AG10803 (cell line): ENCODE data around the gene MOGAT3.
A peak's percentile ranks its signal among the peaks of the same experiment; 100 is the strongest.

ENCODE experiments used
- DNase-seq: peaks from one replicate; pipeline ENCODE4 v3.0.0; 2010; ENCODE audit warnings: low read depth
- H3K4me3 ChIP-seq: 2 replicates; pipeline ENCODE4 v1.5.1; 2011; ENCODE audit warnings: mild to moderate bottlenecking, low read length, control low read depth
- CTCF ChIP-seq: conservative IDR thresholded peaks from 2 replicates; pipeline ENCODE4 v1.5.1; 2011; ENCODE audit warnings: mild to moderate bottlenecking, low read length, control low read depth, inconsistent platforms

MOGAT3 gene

DNA sequence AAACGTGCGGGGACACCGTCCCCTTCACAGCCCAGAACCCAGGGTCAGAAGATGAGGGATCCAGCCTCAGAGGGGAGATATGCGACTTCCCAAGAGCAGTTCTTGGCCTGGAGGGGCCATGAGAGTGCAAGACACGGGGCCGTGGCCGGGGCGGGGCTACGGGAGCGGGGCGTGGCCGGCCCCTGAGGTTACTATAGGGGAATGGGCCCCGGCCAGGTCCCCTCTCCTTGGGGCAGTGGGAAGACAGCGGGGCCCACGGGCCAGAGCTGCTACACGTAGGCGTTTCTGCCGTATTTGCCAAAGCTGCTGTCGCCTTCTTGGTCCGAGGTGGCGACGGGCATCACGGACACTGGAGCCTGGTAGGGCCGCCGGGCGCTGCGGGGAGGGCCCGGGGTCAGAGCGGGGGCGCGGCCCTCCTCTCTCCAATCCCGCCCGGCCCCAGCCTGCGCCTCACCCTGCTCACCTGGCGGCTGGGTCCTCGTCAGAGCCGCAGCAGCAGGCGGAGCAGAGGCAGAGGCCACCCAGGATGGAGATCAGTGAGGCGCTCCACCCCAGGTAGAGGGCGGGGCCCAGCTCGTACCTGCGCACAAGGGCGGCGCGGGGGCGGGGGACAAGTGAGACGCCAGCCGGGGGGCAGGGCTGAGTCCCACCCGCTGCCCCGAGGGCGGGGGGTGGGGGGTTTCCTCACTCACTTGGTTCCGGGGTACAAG is 31.5 kb upstream of the MOGAT3 start:
- TF ChIP-seq CTCF: no peak
- DNase-seq: no peak
- H3K4me3 ChIP-seq: no peak overlapping the region

DNA sequence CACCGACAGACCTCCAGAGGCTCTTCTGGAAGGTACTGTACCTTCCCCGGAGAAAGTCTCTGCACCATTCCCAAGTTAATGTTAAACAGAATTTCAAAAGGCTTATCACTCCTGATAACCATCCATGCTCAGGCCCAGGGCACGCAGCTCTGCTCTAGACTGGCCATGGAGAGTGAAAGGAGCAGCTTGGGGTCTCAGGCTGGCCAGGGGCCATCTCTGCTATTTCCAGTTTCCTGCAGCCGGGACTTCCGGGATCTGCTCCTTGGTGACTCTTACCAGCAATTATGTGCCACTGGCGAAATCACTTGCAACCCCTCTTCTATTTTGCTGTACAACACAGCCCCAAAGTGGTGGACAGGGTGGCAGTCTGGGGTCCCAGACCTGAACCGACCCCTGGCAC is 30.8 kb upstream of the MOGAT3 start:
- no peak overlapping the region for H3K4me3 ChIP-seq
- DNase-seq: no peak
- TF ChIP-seq CTCF: no peak

GRCh38 chr7:101226721-101227120 is 25.9 kb upstream of the MOGAT3 start:
- TF ChIP-seq CTCF: no peak
- peak; percentile 57 for DNase-seq

DNA sequence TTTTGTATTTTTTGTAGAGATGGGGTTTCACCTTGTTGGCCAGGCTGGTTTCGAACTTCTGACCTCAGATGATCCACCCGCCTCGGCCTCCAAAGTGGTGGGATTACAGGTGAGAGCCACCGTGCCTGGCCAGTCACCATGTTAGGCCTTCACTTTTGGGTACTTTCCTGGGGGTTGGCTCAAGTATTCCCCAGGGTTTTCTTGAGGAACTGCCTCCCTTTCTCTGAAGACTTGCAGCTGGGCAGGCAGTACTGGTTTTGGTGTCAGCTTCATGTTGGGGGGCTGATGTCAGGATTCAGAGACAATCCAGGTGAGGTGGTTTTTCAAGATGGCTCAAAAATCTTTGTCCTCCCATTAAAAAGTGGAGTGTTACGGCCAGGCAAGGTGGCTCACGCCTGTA is 24.8 kb upstream of the MOGAT3 start:
- TF ChIP-seq CTCF: no peak
- DNase-seq: no peak
- H3K4me3 ChIP-seq: no peak overlapping the region

More at GRCh38 chr7:101226721-101227120, 25.9 kb upstream of the MOGAT3 start:
- no peak overlapping the region for H3K4me3 ChIP-seq

- H3K4me3 ChIP-seq: no peak overlapping the region
- no peak for DNase-seq
- no peak for TF ChIP-seq CTCF
Observed at GRCh38 chr7:101223528-101223927, 22.7 kb upstream of the MOGAT3 start.

- DNase-seq: no peak
- no peak overlapping the region for H3K4me3 ChIP-seq
- TF ChIP-seq CTCF: no peak
Observed at GRCh38 chr7:101222275-101222830, 21.5 kb upstream of the MOGAT3 start.

DNA sequence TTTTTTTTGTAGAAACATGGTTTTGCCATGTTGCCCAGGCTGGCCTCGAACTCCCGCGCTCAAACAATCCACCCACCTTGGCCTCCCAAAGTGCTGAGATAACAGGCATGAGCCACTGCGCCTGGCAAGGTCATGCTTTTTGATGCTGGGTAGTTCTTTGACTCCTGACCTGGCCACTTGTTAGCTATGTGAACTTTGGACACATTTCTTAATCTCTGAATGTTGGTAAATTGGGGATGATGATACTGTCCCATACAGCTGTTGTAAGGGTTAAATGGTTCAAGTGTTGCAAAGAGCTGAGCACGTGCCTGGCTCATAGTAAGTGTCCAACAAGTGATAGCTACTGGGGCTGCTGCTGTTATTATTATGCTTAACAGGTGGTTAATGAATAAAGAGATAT is 19.5 kb upstream of the MOGAT3 start:
- H3K4me3 ChIP-seq: no peak overlapping the region
- TF ChIP-seq CTCF: no peak
- DNase-seq: no peak
